GM18517 (cell line): ENCODE results near the gene RSU1.

ENCODE experiments used
- ATAC-seq: cut with Tn5 transposase; IDR thresholded peaks from one replicate; pipeline ENCODE4 v1.9.1; 2021; ENCODE audit warnings: mild to moderate bottlenecking, moderate library complexity; ENCODE audit not compliant: unreplicated experiment

Gene RSU1

DNA sequence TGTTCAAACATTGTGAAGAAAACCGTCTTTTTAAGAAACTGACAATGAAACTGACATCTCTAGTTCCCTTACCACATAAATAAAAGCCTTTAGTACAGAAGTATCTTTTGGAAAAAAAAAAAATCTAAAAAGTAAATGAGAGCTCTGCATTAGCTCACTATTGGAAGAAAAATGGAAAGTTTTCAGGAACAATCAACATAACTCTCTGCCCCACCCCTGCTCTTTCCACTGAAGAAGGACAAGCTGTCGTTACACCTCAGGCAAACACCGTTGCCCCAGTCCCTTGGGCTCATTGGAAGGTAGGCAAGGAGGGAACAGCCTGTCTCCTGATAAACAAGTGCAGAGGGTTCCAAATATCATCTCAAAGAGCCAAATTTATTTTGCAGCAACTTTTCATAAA is 273.1 kb downstream of the RSU1 start:
- ATAC-seq, result no peak
